ENCODE results near the gene TNP2.
"Not testable (repeated sequence)": the region's sequence is repeated elsewhere in the genome, so short reads cannot be mapped to it uniquely, and the experiment has no call there.

Gene TNP2

GRCh38 chr16:11296351-11296705, 27.2 kb upstream of the TNP2 start:
- no peak for DNase-seq (ENCODE audit: low read depth, low spot score)
- TF ChIP-seq CTCF (IDR thresholded peaks at IDR 0.05; ENCODE audit: low read depth, low read length): no peak
- H3K4me3 ChIP-seq (ENCODE audit: low read depth, low read length): no peak overlapping the region
- in situ Hi-C loops (cut with HindIII; ENCODE audit: low sequenced_read_pairs): no loop called here

DNA sequence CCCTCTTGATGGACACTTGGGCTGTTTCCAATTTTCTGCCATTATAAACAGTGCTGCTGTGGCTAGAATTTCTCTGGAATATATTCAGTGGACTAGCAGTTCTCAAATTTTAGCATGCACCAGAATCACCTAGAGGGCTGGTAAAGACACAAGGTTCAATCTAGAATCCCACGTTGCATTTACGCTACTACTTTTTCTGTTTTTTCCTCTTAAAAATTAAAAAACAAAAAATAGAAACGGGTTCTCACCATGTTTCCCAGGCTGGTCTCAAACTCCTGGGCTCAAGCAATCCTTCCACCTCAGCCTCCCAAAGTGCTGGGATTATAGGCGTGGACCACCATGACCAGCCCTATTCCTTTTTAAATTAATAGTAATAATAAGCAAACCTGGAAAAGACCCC, 26.5 kb upstream of the TNP2 start:
- in situ Hi-C loops (cut with HindIII; ENCODE audit: low sequenced_read_pairs): no loop called here

DNA sequence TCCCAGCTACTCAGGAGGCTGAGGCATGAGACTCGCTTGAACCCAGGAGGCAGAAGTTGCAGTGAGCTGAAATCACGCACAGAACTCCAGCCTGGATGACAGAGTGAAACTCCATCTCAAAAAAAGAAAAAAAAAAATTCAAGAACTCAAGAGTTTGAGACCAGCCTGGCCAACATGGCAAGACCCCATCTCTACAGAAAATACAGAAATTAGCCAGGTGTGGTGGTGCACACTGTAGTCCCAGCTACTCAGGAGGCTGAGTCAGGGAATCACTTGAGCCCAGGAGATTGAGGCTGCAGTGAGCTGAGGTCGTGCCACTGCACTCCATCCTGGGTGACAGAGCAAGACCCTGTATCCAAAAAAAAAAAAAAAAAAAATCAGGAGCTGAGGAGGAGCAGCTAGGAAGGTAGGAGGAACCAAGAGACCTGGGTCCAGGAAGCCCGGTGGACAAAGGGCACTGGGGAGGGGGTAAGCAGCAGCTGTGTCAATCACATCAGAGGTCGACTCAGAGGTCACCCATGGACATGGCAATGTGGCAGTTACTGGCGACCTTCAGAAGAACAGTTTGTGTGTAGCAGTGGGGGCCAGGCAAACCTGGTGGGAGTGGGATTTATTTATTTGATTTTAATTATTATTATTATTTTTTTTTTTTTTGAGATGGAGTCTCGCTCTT, 23.1 kb upstream of the TNP2 start:
- in situ Hi-C loops (cut with HindIII; ENCODE audit: low sequenced_read_pairs): no loop called here
- TF ChIP-seq CTCF (IDR thresholded peaks at IDR 0.05; ENCODE audit: low read depth, low read length): no peak
- DNase-seq (ENCODE audit: low read depth, low spot score): no peak
- no peak overlapping the region for H3K4me3 ChIP-seq (ENCODE audit: low read depth, low read length)

More for the DNA sequence above, 26.5 kb upstream of the TNP2 start:
- no peak for TF ChIP-seq CTCF (IDR thresholded peaks at IDR 0.05; ENCODE audit: low read depth, low read length)
- H3K4me3 ChIP-seq (ENCODE audit: low read depth, low read length): no peak overlapping the region
- DNase-seq (ENCODE audit: low read depth, low spot score): no peak

- DNase-seq (ENCODE audit: low read depth, low spot score): peak; percentile 4
- no peak overlapping the region for H3K4me3 ChIP-seq (ENCODE audit: low read depth, low read length)
- no peak for TF ChIP-seq CTCF (IDR thresholded peaks at IDR 0.05; ENCODE audit: low read depth, low read length)
- in situ Hi-C loops (cut with HindIII; ENCODE audit: low sequenced_read_pairs): no loop called here
Observed at GRCh38 chr16:11291091-11291703, 22.1 kb upstream of the TNP2 start.

DNA sequence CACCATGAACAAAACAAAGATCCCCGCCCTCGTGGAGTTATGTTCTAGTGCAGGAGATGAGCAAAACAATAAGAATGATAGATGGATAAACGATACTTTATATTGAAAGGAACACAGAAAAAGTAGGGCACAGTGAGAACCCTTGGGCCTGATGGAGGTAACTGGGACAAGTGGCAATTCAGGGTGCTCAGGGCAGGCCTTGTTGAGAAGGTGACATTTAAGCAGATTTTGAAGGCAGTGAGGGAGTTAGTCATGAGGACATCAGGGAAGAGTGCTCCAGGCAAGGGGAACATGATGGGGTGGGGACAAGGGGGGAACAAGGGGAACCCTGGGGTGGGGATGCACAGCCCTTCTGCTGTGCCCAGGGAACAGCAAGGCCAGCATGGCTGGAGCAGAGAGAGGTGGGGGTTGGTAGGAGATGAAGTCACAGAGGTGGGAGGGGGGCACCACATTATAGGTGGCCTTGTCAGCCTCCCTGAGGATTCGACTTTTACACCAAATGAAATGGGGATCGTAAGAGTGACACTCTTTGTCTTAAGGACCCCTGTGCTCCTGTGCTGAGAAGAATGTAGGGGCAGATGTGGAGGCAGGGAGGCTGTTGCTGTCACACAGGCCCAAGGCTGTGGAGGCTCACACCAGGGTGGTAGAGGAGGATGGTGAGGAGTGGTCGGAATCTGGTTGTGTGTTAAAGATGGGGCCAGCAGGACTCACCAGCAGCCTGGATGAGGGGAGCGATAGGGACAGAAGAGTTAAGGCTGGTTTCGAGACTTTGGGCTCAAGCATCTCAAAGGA, 21.2 kb upstream of the TNP2 start:
- in situ Hi-C loops (cut with HindIII; ENCODE audit: low sequenced_read_pairs): no loop called here

GRCh38 chr16:11289696-11290095, 20.6 kb upstream of the TNP2 start:
- in situ Hi-C loops (cut with HindIII; ENCODE audit: low sequenced_read_pairs); H3K4me3 ChIP-seq (ENCODE audit: low read depth, low read length); DNase-seq (ENCODE audit: low read depth, low spot score): not testable (repeated sequence)

More for the DNA sequence above, 21.2 kb upstream of the TNP2 start:
- no peak overlapping the region for H3K4me3 ChIP-seq (ENCODE audit: low read depth, low read length)
- TF ChIP-seq CTCF (IDR thresholded peaks at IDR 0.05; ENCODE audit: low read depth, low read length): no peak
- no peak for DNase-seq (ENCODE audit: low read depth, low spot score)

DNA sequence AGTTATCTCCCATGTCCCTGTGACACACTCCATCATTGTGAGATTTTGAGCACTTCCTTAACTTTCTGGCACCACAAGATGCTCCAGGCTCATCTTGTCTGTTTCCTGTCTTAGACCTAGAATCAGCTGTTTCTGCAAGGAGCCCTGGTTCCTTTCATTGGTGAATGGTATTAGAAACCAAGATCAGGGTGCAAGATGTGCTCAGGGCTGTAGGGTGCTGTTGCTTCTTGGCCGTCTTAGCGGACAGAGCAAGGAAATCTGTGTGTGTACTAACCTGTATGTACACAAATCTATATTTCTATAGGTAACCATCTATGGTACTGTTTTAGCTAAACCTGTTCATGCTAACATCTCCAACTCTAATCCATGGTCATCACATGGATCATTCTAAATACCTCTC, 20.1 kb upstream of the TNP2 start:
- in situ Hi-C loops (cut with HindIII; ENCODE audit: low sequenced_read_pairs): no loop called here
- no peak for DNase-seq (ENCODE audit: low read depth, low spot score)
- no peak for TF ChIP-seq CTCF (IDR thresholded peaks at IDR 0.05; ENCODE audit: low read depth, low read length)
- no peak overlapping the region for H3K4me3 ChIP-seq (ENCODE audit: low read depth, low read length)

Measured in astrocyte of the spinal cord (primary cell).